Lung (tissue), 12 donors: ENCODE measurements around the gene PVALEF. TPM values are rescaled to one million over a fixed set of nuclear protein-coding genes. Genes with fewer than 3 reads are reported as not detected.

ENCODE experiments used
- ATAC-seq: fragments of 200-7000 bp; cut with Tn5 transposase; one replicate; pipeline ENCODE4 v1.9.1; 2020; ENCODE audit warnings: moderate number of reproducible peaks; ENCODE audit not compliant: insufficient read depth, low FRiP score
- DNase-seq, 3 donors: peaks; one replicate each; pipeline ENCODE4 v3.0.0-alpha.2; 2013 to 2017
- H3K27ac ChIP-seq, 2 donors: one replicate each; pipeline ENCODE4 v1.5.1; 2013; ENCODE audit warnings: mild to moderate bottlenecking in 2 of 2, moderate library complexity in 2 of 2, control low read depth in 1 of 2, inconsistent platforms in 1 of 2, low read depth in 1 of 2, low read length in 1 of 2
- H3K27me3 ChIP-seq, 3 donors: one replicate each; pipeline ENCODE4 v1.5.1; 2013; ENCODE audit warnings: low read length in 2 of 3; ENCODE audit not compliant: control insufficient read depth in 3 of 3, insufficient read depth in 3 of 3
- H3K36me3 ChIP-seq, 4 donors: one replicate each; pipeline ENCODE4 v1.5.1; 2013; ENCODE audit warnings: low read length in 4 of 4, mild to moderate bottlenecking in 1 of 4, moderate library complexity in 1 of 4; ENCODE audit not compliant: control insufficient read depth in 4 of 4, insufficient read depth in 4 of 4
- H3K4me1 ChIP-seq, 5 donors: one replicate each; pipeline ENCODE4 v1.5.1; 2013; ENCODE audit warnings: low read length in 5 of 5, mild to moderate bottlenecking in 2 of 5, moderate library complexity in 1 of 5; ENCODE audit not compliant: control insufficient read depth in 5 of 5, insufficient read depth in 5 of 5
- H3K4me3 ChIP-seq: one replicate; pipeline ENCODE4 v1.5.1; 2013; ENCODE audit warnings: mild to moderate bottlenecking, control low read depth, moderate library complexity
- H3K9ac ChIP-seq, 2 donors: one replicate each; pipeline ENCODE4 v1.5.1; 2013; ENCODE audit warnings: low read length in 2 of 2, control low read depth in 1 of 2; ENCODE audit not compliant: insufficient read depth in 1 of 2
- H3K9me3 ChIP-seq, 4 donors: one replicate each; pipeline ENCODE4 v1.5.1; 2013; ENCODE audit warnings: low read length in 3 of 4, mild to moderate bottlenecking in 1 of 4, moderate library complexity in 1 of 4; ENCODE audit not compliant: control insufficient read depth in 4 of 4, insufficient read depth in 3 of 4
- CTCF ChIP-seq: IDR thresholded peaks from 2 replicates; pipeline ENCODE4 v1.5.1; 2012; ENCODE audit warnings: mild to moderate bottlenecking; ENCODE audit errors: control extremely low read depth, extremely low read depth
- WGBS, 2 donors: extraction: QIAGEN DNeasy Blood & Tissue Kit; methylation state at CpG; one replicate each; pipeline ENCODE4 v1.1.7; 2013; 5-methylcytosine and 5-hydroxymethylcytosine counted together
- polyA plus RNA-seq, 2 donors: library from polyadenylated mRNA; stranded (reverse); fragments of 200-250 nt; gene quantifications; one replicate each; pipeline ENCODE4 v1.2.1, GENCODE V29; 2013
- total RNA-seq, 2 donors: library from RNA; depleted of rRNA in 1 of 2; stranded (reverse); fragments of >200 nt in 1 of 2; gene quantifications; one replicate each; pipeline ENCODE4 v1.2.1, GENCODE V29; 2014 to 2021
- donor health status: control.
- donor health status: control.
- donor health status: Bipolar disorder and iron deficiency.
- donor health status: healthy.
- donor health status: DM: yes; HTN: yes; CAD: no.

Gene PVALEF
- total and polyA plus RNA-seq, 4 donors = not detected

- no peaks in the 10 kb centered on the region for H3K27me3 ChIP-seq
- no peak for TF ChIP-seq CTCF
- peaks cover 0 to 19% (median 0%) of the 10 kb centered on the region in 5 donors for H3K4me1 ChIP-seq
- DNase-seq (no peak), ATAC-seq (no peak)
- H3K9ac ChIP-seq = no peak overlapping the region
- H3K9me3 ChIP-seq = no peaks in the 10 kb centered on the region
- 87 to 89% methylated on average over 14 of the region's 14 CpGs for WGBS, 2 donors
- H3K4me3 ChIP-seq = no peak overlapping the region
- peaks cover 0 to 13% (median 0%) of the 10 kb centered on the region in 4 donors for H3K36me3 ChIP-seq
- H3K27ac ChIP-seq = no peak overlapping the region
Observed at GRCh38 chr17:81195941-81196495, 30.7 kb downstream of the PVALEF start.

GRCh38 chr17:81196505-81197408, 31.4 kb downstream of the PVALEF start:
- ATAC-seq (no peak), DNase-seq (peak in 1 of 3 donors; percentile 32)
- Histone ChIP-seq H3K4me1 (peaks cover 0 to 19% (median 0%) of the 10 kb centered on the region in 5 donors), H3K4me3 (no peak overlapping the region), H3K9me3 (no peaks in the 10 kb centered on the region), H3K36me3 (peaks cover 0 to 12% (median 2%) of the 10 kb centered on the region in 4 donors), H3K27ac (peak overlapping the region in 1 of 2 donors; percentile 16), H3K9ac (no peak overlapping the region), H3K27me3 (no peaks in the 10 kb centered on the region)
- no peak for TF ChIP-seq CTCF
- 69 to 77% methylated on average over 45 of the region's 45 CpGs for WGBS, 2 donors

- no peak for DNase-seq
- Histone ChIP-seq H3K9ac (no peak overlapping the region), H3K36me3 (peaks cover 0 to 13% (median 2%) of the 10 kb centered on the region in 4 donors), H3K9me3 (no peaks in the 10 kb centered on the region), H3K4me3 (no peak overlapping the region), H3K27ac (no peak overlapping the region), H3K4me1 (peaks cover 0 to 19% (median 0%) of the 10 kb centered on the region in 5 donors), H3K27me3 (no peaks in the 10 kb centered on the region)
- ATAC-seq = no peak
- TF ChIP-seq CTCF = no peak
- 70 to 76% methylated on average over 12 to 14 of the region's 14 CpGs for WGBS, 2 donors
Observed at GRCh38 chr17:81197409-81197795, 32.1 kb downstream of the PVALEF start.
